ENCODE measurements around the gene WDFY4. TPM values are rescaled to one million over a fixed set of nuclear protein-coding genes. Genes with fewer than 3 reads are reported as not detected.

WDFY4 gene
- total and polyA plus RNA-seq, 2 of the 13 experiments (the other 11 are each of a cell fraction or from before 2014, with no cell fraction given): not detected

- ChIA-PET POLR2A (no interaction called here), CTCF (ENCODE audit: low intra/inter-chr PET ratio, low total read pairs) (no interaction called here)
- H2AFZ ChIP-seq (ENCODE audit: low read length): no peak overlapping the region
- no peak overlapping the region for H3K4me2 ChIP-seq (ENCODE audit: low read depth, low read length)
- peaks cover 0 to 15% of the 10 kb centered on the region in 2 experiments; a peak in 3 of 5 replicates for H3K27me3 ChIP-seq (ENCODE audit: control insufficient read depth in 1 of 2, insufficient read depth in 2 of 2, low read length in 2 of 2)
- H3K36me3 ChIP-seq (replicated peaks in 1 of 2; ENCODE audit: control insufficient read depth in 1 of 2, insufficient read depth in 2 of 2, low read length in 2 of 2): no peaks in the 10 kb centered on the region
- H3K27ac ChIP-seq (ENCODE audit: extremely low read length, insufficient read depth, low read length): no peak overlapping the region
- no peaks in the 10 kb centered on the region for H3K9me3 ChIP-seq (ENCODE audit: low read length)
- TF ChIP-seq MIER3 (CRISPR knock-in tag; IDR thresholded peaks at IDR 0.05; ENCODE audit: borderline replicate concordance) (no peak), ZNF766 (CRISPR knock-in tag; IDR thresholded peaks at IDR 0.05; ENCODE audit: borderline replicate concordance) (no peak), MTA3 (CRISPR knock-in tag; IDR thresholded peaks at IDR 0.05) (no peak), IRF1 (CRISPR knock-in tag; IDR thresholded peaks at IDR 0.05; ENCODE audit: low read depth) (no peak), MED1 (CRISPR knock-in tag; IDR thresholded peaks at IDR 0.05) (no peak), FOXO1 (CRISPR knock-in tag; IDR thresholded peaks at IDR 0.05) (no peak), NFIC (IDR thresholded peaks at IDR 0.05; ENCODE audit: low read length) (no peak)
- no peaks in the 10 kb centered on the region for H3K79me2 ChIP-seq (ENCODE audit: insufficient read depth, low read length)
- intact Hi-C loops (cut with micrococcal nuclease; ENCODE audit: unreplicated experiment): no loop called here
- FAIRE-seq (no peak), DNase-seq (ENCODE audit: low spot score) (no peak), ATAC-seq (no peak)
- in situ Hi-C loops (cut with HindIII; ENCODE audit: extremely low pct_ligation_motif_present, low pct_unique_long_range_greater_than_20kb): no loop called here
- no peak overlapping the region for H3K4me3 ChIP-seq (replicated peaks in 1 of 3; ENCODE audit: insufficient read depth in 1 of 3, low read depth in 2 of 3, low read length in 3 of 3)
- no TSS peak for BruUV-seq (replicated peaks)
- no peaks in the 10 kb centered on the region for H3K4me1 ChIP-seq (ENCODE audit: insufficient read depth, low read length)
- WGBS (ENCODE audit: low lambda C conversion rate): 50% methylated on average over 1 of the region's 2 CpGs
- H3K9ac ChIP-seq (ENCODE audit: insufficient read depth, low read depth, low read length): no peak overlapping the region
- H4K20me1 ChIP-seq (ENCODE audit: insufficient read depth, low read length): no peaks in the 10 kb centered on the region
Measured at GRCh38 chr10:48796713-48797245, 112.1 kb downstream of the WDFY4 start.

GRCh38 chr10:48797830-48798229 is 113.2 kb downstream of the WDFY4 start:
- Histone ChIP-seq H3K4me1 (ENCODE audit: insufficient read depth, low read length) (no peaks in the 10 kb centered on the region), H2AFZ (ENCODE audit: low read length) (no peak overlapping the region), H4K20me1 (ENCODE audit: insufficient read depth, low read length) (no peaks in the 10 kb centered on the region), H3K9ac (ENCODE audit: insufficient read depth, low read depth, low read length) (no peak overlapping the region), H3K4me3 (replicated peaks in 1 of 3; ENCODE audit: insufficient read depth in 1 of 3, low read depth in 2 of 3, low read length in 3 of 3) (no peak overlapping the region), H3K27me3 (ENCODE audit: control insufficient read depth in 1 of 2, insufficient read depth in 2 of 2, low read length in 2 of 2) (peaks cover 0 to 9% of the 10 kb centered on the region in 2 experiments; a peak in 2 of 5 replicates), H3K36me3 (replicated peaks in 1 of 2; ENCODE audit: control insufficient read depth in 1 of 2, insufficient read depth in 2 of 2, low read length in 2 of 2) (no peaks in the 10 kb centered on the region), H3K4me2 (ENCODE audit: low read depth, low read length) (no peak overlapping the region), H3K9me3 (ENCODE audit: low read length) (no peaks in the 10 kb centered on the region), H3K27ac (ENCODE audit: extremely low read length, insufficient read depth, low read length) (no peak overlapping the region), H3K79me2 (ENCODE audit: insufficient read depth, low read length) (no peaks in the 10 kb centered on the region)
- in situ Hi-C loops (cut with HindIII; ENCODE audit: extremely low pct_ligation_motif_present, low pct_unique_long_range_greater_than_20kb) (no loop called here), intact Hi-C loops (cut with micrococcal nuclease; ENCODE audit: unreplicated experiment) (no loop called here)
- FAIRE-seq (no peak), ATAC-seq (no peak), DNase-seq (ENCODE audit: low spot score) (no peak)
- ChIA-PET POLR2A (no interaction called here), CTCF (ENCODE audit: low intra/inter-chr PET ratio, low total read pairs) (no interaction called here)
- 16% methylated on average over 4 of the region's 4 CpGs for WGBS (ENCODE audit: low lambda C conversion rate)
- BruUV-seq (replicated peaks): no TSS peak
- TF ChIP-seq IKZF1 (IDR thresholded peaks at IDR 0.05): no peak
- no peak for TF ChIP-seq PATZ1 (CRISPR knock-in tag; IDR thresholded peaks at IDR 0.05)
- no peak for TF ChIP-seq ZFP37 (CRISPR knock-in tag; IDR thresholded peaks at IDR 0.05; ENCODE audit: borderline replicate concordance)
- TF ChIP-seq THAP7 (CRISPR knock-in tag; IDR thresholded peaks at IDR 0.05): no peak
- TF ChIP-seq ZNF362 (CRISPR knock-in tag; IDR thresholded peaks at IDR 0.05; ENCODE audit: borderline replicate concordance): no peak
- no peak for TF ChIP-seq ATF7-NPFF (CRISPR knock-in tag; IDR thresholded peaks at IDR 0.05; ENCODE audit: low read depth)

All from HepG2 (cell line).